ENCODE data around the gene NEDD4L. TPM values are rescaled to one million over a fixed set of nuclear protein-coding genes. Genes with fewer than 3 reads are reported as not detected.
A peak's percentile ranks its signal among the peaks of the same experiment; 100 is the strongest.
"Not testable (repeated sequence)": the region's sequence is repeated elsewhere in the genome, so short reads cannot be mapped to it uniquely, and the experiment has no call there.

Gene NEDD4L
- total RNA-seq, 1 donor from 2014 or later, result 3.8 TPM

GRCh38 chr18:58426611-58427010, 382.6 kb downstream of the NEDD4L start:
- Mint-ChIP-seq H3K4me1 (ENCODE audit: low read depth) (no peaks in the 10 kb centered on the region), H3K27me3 (ENCODE audit: insufficient read depth) (no peaks in the 10 kb centered on the region), H3K9me3 (no peaks in the 10 kb centered on the region), H3K4me3 (no peak overlapping the region), H3K36me3 (ENCODE audit: low read depth) (no peaks in the 10 kb centered on the region), H3K27ac (no peak overlapping the region)
- intact Hi-C loops (cut with micrococcal nuclease), result no loop called here
- no peak for DNase-seq (ENCODE audit: low spot score)

GRCh38 chr18:58427321-58427720, 383.3 kb downstream of the NEDD4L start:
- Mint-ChIP-seq H3K36me3 (ENCODE audit: low read depth) (no peaks in the 10 kb centered on the region), H3K27me3 (ENCODE audit: insufficient read depth) (no peaks in the 10 kb centered on the region), H3K27ac (no peak overlapping the region), H3K4me3 (no peak overlapping the region), H3K4me1 (ENCODE audit: low read depth) (no peaks in the 10 kb centered on the region), H3K9me3 (no peaks in the 10 kb centered on the region)
- DNase-seq (ENCODE audit: low spot score), result no peak
- intact Hi-C loops (cut with micrococcal nuclease), result no loop called here

GRCh38 chr18:58429442-58429841, 385.4 kb downstream of the NEDD4L start:
- DNase-seq (ENCODE audit: low spot score), result no peak
- H3K27ac Mint-ChIP-seq, result no peak overlapping the region
- H3K9me3 Mint-ChIP-seq, result no peaks in the 10 kb centered on the region
- H3K4me1 Mint-ChIP-seq (ENCODE audit: low read depth), result no peaks in the 10 kb centered on the region
- intact Hi-C loops (cut with micrococcal nuclease), result no loop called here
- H3K36me3 Mint-ChIP-seq (ENCODE audit: low read depth), result no peaks in the 10 kb centered on the region
- H3K4me3 Mint-ChIP-seq, result no peak overlapping the region
- no peaks in the 10 kb centered on the region for H3K27me3 Mint-ChIP-seq (ENCODE audit: insufficient read depth)

GRCh38 chr18:58431215-58431614, 387.2 kb downstream of the NEDD4L start:
- no peak overlapping the region for H3K4me3 Mint-ChIP-seq
- no peak overlapping the region for H3K27ac Mint-ChIP-seq

GRCh38 chr18:58432050-58432727, 388.2 kb downstream of the NEDD4L start:
- Mint-ChIP-seq H3K27ac (no peak overlapping the region), H3K4me1 (ENCODE audit: low read depth) (no peaks in the 10 kb centered on the region), H3K9me3 (no peaks in the 10 kb centered on the region), H3K27me3 (ENCODE audit: insufficient read depth) (peaks cover 4% of the 10 kb centered on the region), H3K36me3 (ENCODE audit: low read depth) (no peaks in the 10 kb centered on the region), H3K4me3 (no peak overlapping the region)
- intact Hi-C loops (cut with micrococcal nuclease), result no loop called here
- DNase-seq (ENCODE audit: low spot score), result no peak

More at GRCh38 chr18:58431215-58431614, 387.2 kb downstream of the NEDD4L start:
- no peak for DNase-seq (ENCODE audit: low spot score)
- H3K9me3 Mint-ChIP-seq, result no peaks in the 10 kb centered on the region
- intact Hi-C loops (cut with micrococcal nuclease), result no loop called here
- H3K36me3 Mint-ChIP-seq (ENCODE audit: low read depth), result no peaks in the 10 kb centered on the region
- H3K4me1 Mint-ChIP-seq (ENCODE audit: low read depth), result no peaks in the 10 kb centered on the region
- peaks cover 4% of the 10 kb centered on the region for H3K27me3 Mint-ChIP-seq (ENCODE audit: insufficient read depth)

GRCh38 chr18:58435221-58436005, 391.4 kb downstream of the NEDD4L start:
- H3K27me3 Mint-ChIP-seq (ENCODE audit: insufficient read depth); H3K4me3 Mint-ChIP-seq; H3K36me3 Mint-ChIP-seq (ENCODE audit: low read depth); intact Hi-C loops (cut with micrococcal nuclease); H3K9me3 Mint-ChIP-seq; H3K27ac Mint-ChIP-seq; DNase-seq (ENCODE audit: low spot score): not testable (repeated sequence)
- peaks cover 18% of the 10 kb centered on the region for H3K4me1 Mint-ChIP-seq (ENCODE audit: low read depth)

- DNase-seq (ENCODE audit: low spot score), result peak; percentile 5
- intact Hi-C loops (cut with micrococcal nuclease), result no loop called here
- Mint-ChIP-seq H3K27me3 (ENCODE audit: insufficient read depth) (peaks cover 7% of the 10 kb centered on the region), H3K4me1 (ENCODE audit: low read depth) (peaks cover 18% of the 10 kb centered on the region), H3K36me3 (ENCODE audit: low read depth) (no peaks in the 10 kb centered on the region), H3K9me3 (no peaks in the 10 kb centered on the region), H3K27ac (peak overlapping the region; percentile 54), H3K4me3 (peak overlapping the region; percentile 66)
These were observed 394.3 kb downstream of the NEDD4L start for GRCh38 chr18:58438161-58438957.

GRCh38 chr18:58438958-58439300, 394.9 kb downstream of the NEDD4L start:
- no peak for DNase-seq (ENCODE audit: low spot score)
- Mint-ChIP-seq H3K4me3 (peak overlapping the region; percentile 66), H3K9me3 (no peaks in the 10 kb centered on the region), H3K27ac (peak overlapping the region; percentile 54), H3K36me3 (ENCODE audit: low read depth) (no peaks in the 10 kb centered on the region), H3K27me3 (ENCODE audit: insufficient read depth) (peaks cover 7% of the 10 kb centered on the region), H3K4me1 (ENCODE audit: low read depth) (peaks cover 18% of the 10 kb centered on the region)
- intact Hi-C loops (cut with micrococcal nuclease), result no loop called here

GRCh38 chr18:58443671-58444070, 399.6 kb downstream of the NEDD4L start:
- no peaks in the 10 kb centered on the region for H3K9me3 Mint-ChIP-seq
- no peak for DNase-seq (ENCODE audit: low spot score)
- H3K36me3 Mint-ChIP-seq (ENCODE audit: low read depth), result no peaks in the 10 kb centered on the region
- H3K4me3 Mint-ChIP-seq, result no peak overlapping the region
- no peak overlapping the region for H3K27ac Mint-ChIP-seq
- intact Hi-C loops (cut with micrococcal nuclease), result no loop called here
- peaks cover 7% of the 10 kb centered on the region for H3K4me1 Mint-ChIP-seq (ENCODE audit: low read depth)
- peaks cover 9% of the 10 kb centered on the region for H3K27me3 Mint-ChIP-seq (ENCODE audit: insufficient read depth)

- no peak overlapping the region for H3K4me3 Mint-ChIP-seq
- no peaks in the 10 kb centered on the region for H3K36me3 Mint-ChIP-seq (ENCODE audit: low read depth)
- no peak overlapping the region for H3K27ac Mint-ChIP-seq
- DNase-seq (ENCODE audit: low spot score), result no peak
- no peaks in the 10 kb centered on the region for H3K4me1 Mint-ChIP-seq (ENCODE audit: low read depth)
- no peaks in the 10 kb centered on the region for H3K9me3 Mint-ChIP-seq
- H3K27me3 Mint-ChIP-seq (ENCODE audit: insufficient read depth), result peaks cover 21% of the 10 kb centered on the region
- intact Hi-C loops (cut with micrococcal nuclease), result no loop called here
These were observed 402.5 kb downstream of the NEDD4L start for GRCh38 chr18:58446391-58447060.

- no peaks in the 10 kb centered on the region for H3K4me1 Mint-ChIP-seq (ENCODE audit: low read depth)
- no peak overlapping the region for H3K4me3 Mint-ChIP-seq
- no peaks in the 10 kb centered on the region for H3K36me3 Mint-ChIP-seq (ENCODE audit: low read depth)
- intact Hi-C loops (cut with micrococcal nuclease), result no loop called here
- H3K27me3 Mint-ChIP-seq (ENCODE audit: insufficient read depth), result peaks cover 24% of the 10 kb centered on the region
- no peaks in the 10 kb centered on the region for H3K9me3 Mint-ChIP-seq
- H3K27ac Mint-ChIP-seq, result no peak overlapping the region
- no peak for DNase-seq (ENCODE audit: low spot score)
These were observed 403.5 kb downstream of the NEDD4L start for GRCh38 chr18:58447402-58448095.

GRCh38 chr18:58449464-58449863, 405.4 kb downstream of the NEDD4L start:
- H3K27me3 Mint-ChIP-seq (ENCODE audit: insufficient read depth), result peaks cover 29% of the 10 kb centered on the region
- no peak overlapping the region for H3K4me3 Mint-ChIP-seq
- H3K27ac Mint-ChIP-seq, result no peak overlapping the region
- H3K36me3 Mint-ChIP-seq (ENCODE audit: low read depth), result no peaks in the 10 kb centered on the region
- H3K4me1 Mint-ChIP-seq (ENCODE audit: low read depth), result no peaks in the 10 kb centered on the region
- no peak for DNase-seq (ENCODE audit: low spot score)
- intact Hi-C loops (cut with micrococcal nuclease), result no loop called here
- H3K9me3 Mint-ChIP-seq, result no peaks in the 10 kb centered on the region
